Psoas muscle (tissue), 8 donors: ENCODE measurements around the gene STAU1. TPM values are rescaled to one million over a fixed set of nuclear protein-coding genes. Genes with fewer than 3 reads are reported as not detected.

Source experiments
- ATAC-seq, 4 donors: fragments of 200-7000 bp; cut with Tn5 transposase; one replicate each; pipeline ENCODE4 v1.9.1; 2020; ENCODE audit warnings: moderate library complexity in 3 of 4, mild to moderate bottlenecking in 2 of 4
- DNase-seq, 2 donors: peaks; one replicate each; pipeline ENCODE4 v3.0.0-alpha.2; 2020
- H3K27ac ChIP-seq: fragments of 200-600 bp; one replicate; pipeline ENCODE4 v1.8.0; 2022
- H3K27me3 ChIP-seq, 3 donors: fragments of 200-600 bp in 1 of 3; one replicate each; pipeline versions ENCODE4 v1.6.1 to v1.8.0; 2013 to 2022; ENCODE audit warnings: low read length in 2 of 3, mild to moderate bottlenecking in 2 of 3, moderate library complexity in 1 of 3; ENCODE audit not compliant: insufficient read depth in 3 of 3
- H3K36me3 ChIP-seq, 2 donors: fragments of 200-600 bp in 1 of 2; one replicate each; pipeline versions ENCODE4 v1.6.1 to v1.8.0; 2013 to 2022; ENCODE audit warnings: low read depth in 1 of 2, mild to moderate bottlenecking in 1 of 2, moderate library complexity in 1 of 2; ENCODE audit not compliant: insufficient read depth in 1 of 2
- H3K4me1 ChIP-seq: fragments of 200-600 bp; one replicate; pipeline ENCODE4 v1.8.0; 2022
- H3K4me3 ChIP-seq: fragments of 200-600 bp; one replicate; pipeline ENCODE4 v1.8.0; 2022; ENCODE audit warnings: mild to moderate bottlenecking
- H3K9me3 ChIP-seq: fragments of 200-600 bp; one replicate; pipeline ENCODE4 v1.8.0; 2022
- CTCF ChIP-seq: fragments of 200-600 bp; IDR thresholded peaks from one replicate; pipeline ENCODE4 v1.8.0; 2022; ENCODE audit warnings: antibody characterized with exemption
- WGBS, 3 donors: extraction: QIAGEN DNeasy Blood & Tissue Kit; methylation state at CpG; one replicate each; pipeline versions ENCODE4 v1.1.6 to v1.1.7; 2013; 5-methylcytosine and 5-hydroxymethylcytosine counted together
- intact Hi-C, 2 donors: fragments of 100-400 bp; cut with DNase I; formaldehyde crosslinking; loops; one replicate each; pipeline versions ENCODE4 v1.11.0 to v1.14.2; 2022
- polyA plus RNA-seq, 3 donors: library from polyadenylated mRNA; stranded (reverse); fragments of 200-250 nt; gene quantifications; one replicate each; pipeline ENCODE4 v1.2.3, GENCODE V29; 2013
- total RNA-seq, 4 donors: library from RNA; stranded (reverse); fragmentation: NEBNext Ultra II Directional in 2 of 4; extraction: Animal tissue kit (Norgen Biotek cat#: 25700) in 2 of 4; gene quantifications; one replicate each; pipeline versions ENCODE4 v1.2.1 to v1.2.4, GENCODE V29; 2021 to 2023
- donor health status: healthy with polysubstance abuse.
- donor health status: DM: no; HTN: no; CAD: no; lungs with moderate emphysema.
- donor health status: Bipolar disorder and iron deficiency.
- donor health status: healthy.
- donor health status: DM: yes; HTN: yes; CAD: no.
- donor health status: DM: no; HTN: no; CAD: no.
- donor health status: DM: no; HTN: no; CAD: no.
- donor health status: DM: yes; HTN: yes; CAD: no.

The STAU1 gene
- total and polyA plus RNA-seq, 7 donors, result 30.2 to 85.2 (median 58.8) TPM

- WGBS, 3 donors, result 80 to 86% (median 82%) methylated on average over 6 of the region's 6 CpGs
- Histone ChIP-seq H3K4me1 (peaks cover 9% of the 10 kb centered on the region), H3K27ac (no peak overlapping the region), H3K9me3 (no peaks in the 10 kb centered on the region), H3K4me3 (no peak overlapping the region), H3K27me3 (no peaks in the 10 kb centered on the region), H3K36me3 (peaks cover 2 to 72% of the 10 kb centered on the region in 2 donors)
- intact Hi-C loops, result no loop called here
- ATAC-seq, result no peak
- no peak for TF ChIP-seq CTCF
- DNase-seq, result no peak
These were observed 36.7 kb downstream of the STAU1 start for GRCh38 chr20:49151436-49151835.

DNA sequence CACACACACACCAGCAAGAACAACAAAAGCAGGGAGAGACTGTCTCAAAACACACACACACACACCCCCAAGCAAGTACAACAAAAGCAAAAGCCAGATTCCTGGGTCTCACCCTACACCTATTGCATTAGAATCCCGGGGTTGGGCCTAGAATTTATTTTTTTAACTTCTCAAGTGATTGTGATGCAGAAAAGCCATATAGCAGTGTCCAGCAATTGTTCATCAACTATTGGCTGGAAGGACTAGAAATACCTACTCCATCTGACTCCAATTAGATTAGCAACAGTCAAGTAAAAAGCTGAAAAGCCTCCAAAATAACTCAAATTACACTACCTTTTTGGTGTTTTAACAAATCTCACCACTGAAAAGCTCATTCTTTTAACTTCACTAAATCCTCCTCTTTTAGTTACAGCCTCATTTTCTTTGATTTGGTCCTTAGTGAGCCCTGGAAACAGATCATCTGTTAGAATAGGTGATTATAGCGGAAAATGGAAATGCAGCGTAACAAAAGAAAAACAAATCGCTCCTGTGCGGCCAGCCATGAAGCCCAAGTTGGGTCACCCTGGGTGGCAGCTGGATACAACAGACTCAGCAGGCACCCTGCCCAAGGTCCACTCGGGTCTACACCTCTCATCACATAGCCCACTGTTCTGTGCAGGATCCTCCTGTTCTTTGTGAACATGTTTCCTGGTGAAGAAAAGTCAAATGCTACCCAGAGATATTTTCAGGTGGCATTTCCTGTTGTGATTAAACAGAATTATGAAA is 38.7 kb downstream of the STAU1 start:
- ATAC-seq (no peak), DNase-seq (no peak)
- Histone ChIP-seq H3K4me1 (peaks cover 9% of the 10 kb centered on the region), H3K36me3 (peaks cover 2 to 82% of the 10 kb centered on the region in 2 donors), H3K4me3 (no peak overlapping the region), H3K9me3 (no peaks in the 10 kb centered on the region), H3K27me3 (no peaks in the 10 kb centered on the region), H3K27ac (no peak overlapping the region)
- intact Hi-C loops, result no loop called here
- TF ChIP-seq CTCF, result no peak
- 67 to 71% (median 70%) methylated on average over 6 of the region's 6 CpGs for WGBS, 3 donors

- Histone ChIP-seq H3K36me3 (peaks cover 2 to 90% of the 10 kb centered on the region in 2 donors), H3K27me3 (no peaks in the 10 kb centered on the region), H3K27ac (no peak overlapping the region), H3K4me1 (peaks cover 9% of the 10 kb centered on the region), H3K9me3 (no peaks in the 10 kb centered on the region), H3K4me3 (no peak overlapping the region)
- no peak for DNase-seq
- ATAC-seq, result peak in 2 of 4 donors; percentile 29 to 42
- TF ChIP-seq CTCF, result no peak
- whole genome bisulfite sequencing, 3 donors, result 72 to 78% (median 72%) methylated on average over 5 of the region's 5 CpGs
- intact Hi-C loops, result no loop called here
These were observed 39.5 kb downstream of the STAU1 start for GRCh38 chr20:49148601-49149000.

- Histone ChIP-seq H3K4me3 (no peak overlapping the region), H3K36me3 (peaks cover 2 to 86% of the 10 kb centered on the region in 2 donors), H3K27ac (no peak overlapping the region), H3K9me3 (no peaks in the 10 kb centered on the region), H3K27me3 (no peaks in the 10 kb centered on the region), H3K4me1 (peaks cover 9% of the 10 kb centered on the region)
- WGBS, 3 donors, result 91 to 94% (median 93%) methylated on average over 8 of the region's 8 CpGs
- ATAC-seq, result no peak
- TF ChIP-seq CTCF, result no peak
- intact Hi-C loops, result no loop called here
- DNase-seq, result no peak
These were observed 40.8 kb downstream of the STAU1 start for GRCh38 chr20:49147296-49147695.
